Kidney (tissue), 14 donors: Measurements from ENCODE around the gene SFXN5. TPM values are rescaled to one million over a fixed set of nuclear protein-coding genes. Genes with fewer than 3 reads are reported as not detected.
A peak's percentile ranks its signal among the peaks of the same experiment; 100 is the strongest.

Experiments used
- DNase-seq, 5 donors: peaks; one replicate each; pipeline ENCODE4 v3.0.0-alpha.2; 2013 to 2020
- FAIRE-seq: peaks from 2 replicates; lab custom pipeline; 2012; peaks lifted over from hg19 to GRCh38; lab: Jason Lieb, UNC
- H3K27ac ChIP-seq, 2 donors: one replicate each; pipeline ENCODE4 v1.7.0; 2013; ENCODE audit warnings: low read depth in 2 of 2, low read length in 2 of 2, inconsistent platforms in 1 of 2
- H3K27me3 ChIP-seq: one replicate; pipeline ENCODE4 v1.7.1; 2013; ENCODE audit warnings: low read length, inconsistent platforms; ENCODE audit not compliant: control insufficient read depth, insufficient read depth
- H3K36me3 ChIP-seq, 3 donors: one replicate each; pipeline versions ENCODE4 v1.7.0 to v1.7.1; 2013; ENCODE audit warnings: low read length in 3 of 3, control low read depth in 1 of 3, inconsistent platforms in 1 of 3; ENCODE audit not compliant: insufficient read depth in 3 of 3, control insufficient read depth in 2 of 3
- H3K4me1 ChIP-seq, 3 donors: one replicate each; pipeline versions ENCODE4 v1.7.0 to v1.7.1; 2013; ENCODE audit warnings: low read length in 3 of 3, inconsistent platforms in 1 of 3, low read depth in 1 of 3; ENCODE audit not compliant: control insufficient read depth in 2 of 3, insufficient read depth in 2 of 3
- H3K4me3 ChIP-seq, 3 donors: one replicate each; pipeline versions ENCODE4 v1.7.0 to v1.8.1; 2013; ENCODE audit warnings: low read length in 3 of 3, control low read depth in 1 of 3, inconsistent platforms in 1 of 3
- H3K9ac ChIP-seq, 3 donors: one replicate each; pipeline versions ENCODE4 v1.7.0 to v1.7.1; 2013; ENCODE audit warnings: low read length in 3 of 3, control low read depth in 1 of 3, inconsistent platforms in 1 of 3
- H3K9me3 ChIP-seq, 3 donors: one replicate each; pipeline versions ENCODE4 v1.7.0 to v1.7.1; 2013; ENCODE audit warnings: low read length in 3 of 3, control low read depth in 1 of 3, inconsistent platforms in 1 of 3; ENCODE audit not compliant: control insufficient read depth in 2 of 3, insufficient read depth in 1 of 3
- intact Hi-C: fragments of 100-400 bp; cut with DNase I; formaldehyde crosslinking; loops from one replicate; pipeline ENCODE4 v1.11.1; 2022
- polyA plus RNA-seq: library from polyadenylated mRNA; stranded (reverse); fragments of 350-450 nt; fragmentation: Illumina TruSeq; extraction: RNeasy Lipid Tissue Mini Kit (QIAGEN cat#74804); gene quantifications from one replicate; pipeline ENCODE4 v1.2.3, GENCODE V29; 2014; ENCODE audit warnings: low read depth, low replicate concordance; ENCODE audit not compliant: insufficient read depth
- total RNA-seq: library from RNA; stranded (reverse); fragmentation: NEBNext Ultra II Directional; extraction: Animal tissue kit (Norgen Biotek cat#: 25700); gene quantifications from one replicate; pipeline ENCODE4 v1.2.1, GENCODE V29; 2021
- TF ChIP-seq, protein P1 (sequence below): IDR thresholded peaks from 3 replicates; pipeline ENCODE4 v1.5.1; 2012; ENCODE audit warnings: mild to moderate bottlenecking, moderate library complexity, borderline replicate concordance; ENCODE audit not compliant: insufficient read depth; ENCODE audit errors: extremely low read depth
- donor health status: control.
- donor health status: control.
- donor health status: control.
- donor health status: control.
- donor health status: control.
- donor health status: DM: yes; HTN: yes; CAD: no.
- donor health status: Normal renal cell carcinoma (clear cell type).

Gene SFXN5
- total and polyA plus RNA-seq, 2 donors from 2014 or later: 21.4 to 35.9 TPM

DNA sequence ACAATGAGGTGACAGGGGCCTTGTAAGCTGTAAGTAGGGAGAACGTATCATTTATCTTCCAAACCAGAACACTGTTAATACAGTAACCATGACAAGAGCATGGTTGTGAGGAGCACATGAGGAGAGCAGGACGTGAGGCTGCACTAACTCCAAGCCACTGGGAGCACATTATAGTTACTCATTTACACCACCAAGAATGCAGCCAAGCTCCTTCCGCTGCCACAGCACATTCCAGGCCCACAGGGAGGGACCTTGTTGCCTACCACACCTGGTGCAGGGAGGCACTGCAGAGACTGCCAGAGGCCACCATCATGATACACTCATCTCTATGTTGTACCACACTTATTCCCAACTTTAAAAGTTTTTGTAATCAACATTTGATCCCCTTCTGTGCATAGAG lies 13.5 kb upstream of the SFXN5 start:
- Histone ChIP-seq H3K9me3 (no peaks in the 10 kb centered on the region), H3K36me3 (peaks cover 0 to 19% (median 12%) of the 10 kb centered on the region in 3 donors), H3K4me3 (peak overlapping the region in 1 of 3 donors; percentile 25), H3K27me3 (no peaks in the 10 kb centered on the region), H3K27ac (peak overlapping the region; percentile 53 to 59), H3K9ac (peak overlapping the region in 1 of 3 donors; percentile 8), H3K4me1 (peaks cover 0 to 67% (median 57%) of the 10 kb centered on the region in 3 donors)
- peak in 4 of 5 donors; percentile 63 to 81 (median 66) for DNase-seq
- FAIRE-seq: no peak
- intact Hi-C loops: loop anchor here (5.0 kb wide), 1 partner anchor 77 kb away; no protein-coding TSS in a partner anchor
- TF ChIP-seq, protein P1, sequence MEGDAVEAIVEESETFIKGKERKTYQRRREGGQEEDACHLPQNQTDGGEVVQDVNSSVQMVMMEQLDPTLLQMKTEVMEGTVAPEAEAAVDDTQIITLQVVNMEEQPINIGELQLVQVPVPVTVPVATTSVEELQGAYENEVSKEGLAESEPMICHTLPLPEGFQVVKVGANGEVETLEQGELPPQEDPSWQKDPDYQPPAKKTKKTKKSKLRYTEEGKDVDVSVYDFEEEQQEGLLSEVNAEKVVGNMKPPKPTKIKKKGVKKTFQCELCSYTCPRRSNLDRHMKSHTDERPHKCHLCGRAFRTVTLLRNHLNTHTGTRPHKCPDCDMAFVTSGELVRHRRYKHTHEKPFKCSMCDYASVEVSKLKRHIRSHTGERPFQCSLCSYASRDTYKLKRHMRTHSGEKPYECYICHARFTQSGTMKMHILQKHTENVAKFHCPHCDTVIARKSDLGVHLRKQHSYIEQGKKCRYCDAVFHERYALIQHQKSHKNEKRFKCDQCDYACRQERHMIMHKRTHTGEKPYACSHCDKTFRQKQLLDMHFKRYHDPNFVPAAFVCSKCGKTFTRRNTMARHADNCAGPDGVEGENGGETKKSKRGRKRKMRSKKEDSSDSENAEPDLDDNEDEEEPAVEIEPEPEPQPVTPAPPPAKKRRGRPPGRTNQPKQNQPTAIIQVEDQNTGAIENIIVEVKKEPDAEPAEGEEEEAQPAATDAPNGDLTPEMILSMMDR: no peak

DNA sequence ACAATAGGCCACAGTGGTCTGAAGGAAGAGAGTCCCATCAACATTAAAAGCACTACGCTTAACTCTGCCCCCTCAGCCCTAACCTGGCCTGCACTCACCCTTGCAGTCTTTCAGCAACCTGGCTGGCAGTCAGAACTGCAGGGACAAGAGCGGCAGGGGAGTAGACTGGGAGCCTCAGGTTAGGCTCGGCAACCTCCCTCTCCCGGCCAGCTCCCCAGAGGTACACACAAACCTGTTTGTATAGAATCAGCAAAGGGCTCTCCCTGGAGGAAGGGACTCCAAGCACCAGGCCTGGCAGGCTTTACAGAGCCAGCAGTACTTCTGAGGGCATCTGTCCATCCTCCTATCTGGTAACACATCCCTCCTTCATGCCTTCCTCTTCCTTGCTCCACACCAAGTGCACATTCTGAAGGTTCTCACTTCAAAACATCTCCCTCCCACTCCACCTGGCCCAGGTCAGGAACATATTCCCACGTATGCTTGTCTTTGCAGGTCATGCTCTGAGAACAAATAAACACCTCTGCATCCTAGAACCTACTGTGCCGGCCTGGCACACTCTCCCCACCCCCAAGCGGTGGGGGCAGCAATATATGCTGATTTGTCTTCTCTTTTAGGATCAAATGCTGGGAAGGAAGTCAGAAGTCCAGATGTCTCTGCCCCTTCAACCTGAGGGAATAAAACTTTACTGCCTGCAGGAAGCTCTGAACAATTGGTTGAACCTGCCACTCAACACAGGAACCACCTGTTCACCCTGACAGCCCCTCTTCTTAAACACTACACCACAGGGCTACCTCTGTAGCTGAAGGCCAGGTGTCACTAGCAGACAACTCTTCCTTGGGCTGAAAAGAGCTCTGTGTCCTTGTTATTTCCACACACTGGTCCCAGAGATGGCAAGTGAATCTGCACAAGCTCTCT lies 12.6 kb upstream of the SFXN5 start:
- peak overlapping the region in 1 of 3 donors; percentile 8 for H3K9ac ChIP-seq
- no peak for FAIRE-seq
- H3K36me3 ChIP-seq: peaks cover 0 to 21% (median 12%) of the 10 kb centered on the region in 3 donors
- no peaks in the 10 kb centered on the region for H3K9me3 ChIP-seq
- TF ChIP-seq, protein P1: no peak
- H3K27me3 ChIP-seq: no peaks in the 10 kb centered on the region
- intact Hi-C loops: no loop called here
- DNase-seq: peak in 1 of 5 donors; percentile 55
- H3K4me3 ChIP-seq: peak overlapping the region in 1 of 3 donors; percentile 25
- H3K4me1 ChIP-seq: peaks cover 0 to 64% (median 50%) of the 10 kb centered on the region in 3 donors
- H3K27ac ChIP-seq: peak overlapping the region; percentile 53 to 59

DNA sequence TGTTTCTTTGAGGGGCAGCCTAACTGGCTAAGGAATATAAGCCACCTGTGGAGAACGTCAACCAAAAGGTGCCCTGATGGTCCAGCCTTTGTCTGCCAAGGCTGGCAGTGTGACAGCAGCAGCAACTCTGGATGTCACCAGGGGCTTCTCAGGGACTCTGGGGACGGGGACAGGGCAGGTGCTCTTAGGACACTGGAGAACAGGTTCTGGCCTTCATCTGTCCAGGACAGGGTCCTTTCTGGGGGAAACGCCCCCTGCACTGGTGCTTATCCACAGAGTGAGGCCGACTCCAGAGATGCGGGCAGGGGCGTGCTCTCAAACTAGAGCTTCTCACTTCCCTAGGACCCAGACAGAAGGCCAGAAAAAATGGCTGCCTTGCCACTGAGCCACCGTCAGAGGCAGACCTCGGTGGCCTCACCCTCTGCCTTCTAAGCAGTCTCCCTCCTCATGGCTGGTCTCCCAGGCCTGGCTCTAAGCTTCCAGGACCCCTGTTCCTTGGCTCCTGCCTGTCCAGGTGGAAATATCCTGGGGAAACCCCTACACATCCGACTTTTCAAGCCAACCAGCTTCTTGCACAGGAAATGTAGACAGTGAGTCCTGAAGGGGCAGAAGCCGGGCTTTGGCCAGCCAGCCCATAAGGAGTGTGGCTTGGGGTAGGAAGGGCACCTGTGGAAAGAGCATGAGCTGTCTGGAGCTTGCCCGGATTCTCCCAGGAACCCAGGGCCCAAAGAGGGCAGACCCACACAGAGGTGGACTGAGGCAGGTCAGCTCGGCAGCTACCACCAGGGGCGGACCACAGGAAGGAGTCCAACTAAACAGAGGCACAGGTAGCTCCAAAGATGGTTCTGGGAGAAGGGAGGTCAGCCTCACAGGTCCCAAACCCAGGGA lies 11.3 kb upstream of the SFXN5 start:
- DNase-seq (peak in 2 of 5 donors; percentile 27 to 55), FAIRE-seq (no peak)
- Histone ChIP-seq H3K4me3 (no peak overlapping the region), H3K27me3 (no peaks in the 10 kb centered on the region), H3K4me1 (peaks cover 0 to 66% (median 50%) of the 10 kb centered on the region in 3 donors), H3K9ac (peak overlapping the region in 1 of 3 donors; percentile 14), H3K9me3 (no peaks in the 10 kb centered on the region), H3K27ac (peak overlapping the region in 1 of 2 donors; percentile 53), H3K36me3 (peaks cover 0 to 22% (median 10%) of the 10 kb centered on the region in 3 donors)
- TF ChIP-seq, protein P1: no peak
- intact Hi-C loops: no loop called here
